MCF 10A (cell line): ENCODE measurements around the gene SBNO1. TPM values are rescaled to one million over a fixed set of nuclear protein-coding genes. Genes with fewer than 3 reads are reported as not detected.

Source experiments
- BruUV-seq: library from RNA; stranded (reverse); fragments of 400-500 nt; replicated peaks from 2 replicates; lab custom pipeline; 2021; lab: Mats Ljungman, UMichigan
- CTCF ChIA-PET: fragments of 300-600 bp; sonication (Branson Sonifier 250); formaldehyde crosslinking; extraction: SDS; loops from one replicate; lab custom pipeline; 2021; ENCODE audit warnings: antibody characterized with exemption, inconsistent platforms; lab: Yijun Ruan, JAX
- POLR2A ChIA-PET: fragments of 300-600, 350-650 bp; sonication (Branson Sonifier 250); formaldehyde crosslinking; extraction: SDS; loops from one replicate; lab custom pipeline; 2020; ENCODE audit warnings: antibody characterized with exemption, inconsistent platforms; lab: Yijun Ruan, JAX
- DNase-seq: peaks from one replicate; pipeline ENCODE4 v3.0.0-alpha.2; 2018; ENCODE audit not compliant: unreplicated experiment
- H3K27ac Mint-ChIP-seq: one replicate; pipeline ENCODE4 v1.8.0; 2022; ENCODE audit warnings: mild to moderate bottlenecking, low read depth, mixed read lengths; ENCODE audit not compliant: unreplicated experiment
- H3K27me3 Mint-ChIP-seq: one replicate; pipeline ENCODE4 v1.8.0; 2022; ENCODE audit warnings: mixed read lengths; ENCODE audit not compliant: insufficient read depth, unreplicated experiment
- H3K36me3 Mint-ChIP-seq: one replicate; pipeline ENCODE4 v1.8.0; 2022; ENCODE audit warnings: mild to moderate bottlenecking, moderate library complexity, mixed read lengths; ENCODE audit not compliant: insufficient read depth, unreplicated experiment
- H3K4me1 Mint-ChIP-seq: one replicate; pipeline ENCODE4 v1.8.0; 2022; ENCODE audit warnings: mixed read lengths; ENCODE audit not compliant: insufficient read depth, unreplicated experiment
- H3K4me3 Mint-ChIP-seq: one replicate; pipeline ENCODE4 v1.8.0; 2022; ENCODE audit warnings: mild to moderate bottlenecking, moderate library complexity, mixed read lengths; ENCODE audit not compliant: unreplicated experiment
- H3K9me3 Mint-ChIP-seq: one replicate; pipeline ENCODE4 v1.8.0; 2022; ENCODE audit warnings: mixed read lengths; ENCODE audit not compliant: unreplicated experiment
- CTCF ChIP-seq: fragments of 200-600 bp; IDR thresholded peaks from one replicate; pipeline ENCODE4 v1.8.0; 2022; ENCODE audit warnings: antibody characterized with exemption, mild to moderate bottlenecking; ENCODE audit not compliant: unreplicated experiment
- intact Hi-C: fragments of 100-400 bp; cut with micrococcal nuclease; formaldehyde crosslinking; loops from 2 replicates; pipeline ENCODE4 v1.14.1; 2022
- total RNA-seq: library from RNA; stranded (reverse); gene quantifications from 2 replicates; pipeline ENCODE4 v1.2.3, GENCODE V29; 2022

The SBNO1 gene
- total RNA-seq, 1 experiment from 2014 or later = 30.3 TPM

- H3K27me3 Mint-ChIP-seq = no peaks in the 10 kb centered on the region
- intact Hi-C loops = no loop called here
- DNase-seq = no peak
- peaks cover 33% of the 10 kb centered on the region for H3K36me3 Mint-ChIP-seq
- no TSS peak for BruUV-seq
- no peak overlapping the region for H3K4me3 Mint-ChIP-seq
- TF ChIP-seq CTCF = no peak
- ChIA-PET POLR2A (interaction anchor here (0.7 to 1.0 kb wide), 2 partner anchors 12 to 13 kb away, joined by 4 to 5 read pairs; partner anchors contain the start of gene MTRFR), CTCF (no interaction called here)
- H3K27ac Mint-ChIP-seq = no peak overlapping the region
- H3K4me1 Mint-ChIP-seq = peaks cover 17% of the 10 kb centered on the region
- H3K9me3 Mint-ChIP-seq = no peaks in the 10 kb centered on the region
Observed at GRCh38 chr12:123245678-123246077, 119.0 kb downstream of the SBNO1 start.

GRCh38 chr12:123243671-123244262 lies 120.9 kb downstream of the SBNO1 start:
- Mint-ChIP-seq H3K4me1 (peaks cover 12% of the 10 kb centered on the region), H3K4me3 (no peak overlapping the region), H3K9me3 (no peaks in the 10 kb centered on the region), H3K27me3 (no peaks in the 10 kb centered on the region), H3K36me3 (peaks cover 38% of the 10 kb centered on the region), H3K27ac (no peak overlapping the region)
- TF ChIP-seq CTCF = no peak
- ChIA-PET POLR2A (interaction anchor here (0.7 to 1.1 kb wide), 2 partner anchors 11 to 74 kb away, joined by 3 to 6 read pairs; partner anchors contain the start of genes MPHOSPH9 and MTRFR), CTCF (interaction anchor here (0.7 kb wide), 1 partner anchor 199 kb away, joined by 3 read pairs; no protein-coding TSS in a partner anchor)
- DNase-seq = no peak
- intact Hi-C loops = no loop called here
- BruUV-seq = no TSS peak

- CTCF ChIA-PET = interaction anchor here (0.5 to 1.1 kb wide), 8 partner anchors 9 to 471 kb away, joined by 3 to 6 read pairs (median 3); partner anchors contain the start of genes MPHOSPH9 and MTRFR
- BruUV-seq = no TSS peak
Observed at GRCh38 chr12:123242116-123242904, 122.3 kb downstream of the SBNO1 start.

More at GRCh38 chr12:123242116-123242904, 122.3 kb downstream of the SBNO1 start:
- Mint-ChIP-seq H3K36me3 (peaks cover 46% of the 10 kb centered on the region), H3K4me3 (no peak overlapping the region), H3K27ac (no peak overlapping the region), H3K4me1 (peaks cover 19% of the 10 kb centered on the region), H3K9me3 (no peaks in the 10 kb centered on the region), H3K27me3 (no peaks in the 10 kb centered on the region)
- DNase-seq = no peak
- POLR2A ChIA-PET = interaction anchor here (0.6 to 1.7 kb wide), 5 partner anchors 9 to 261 kb away, joined by 3 to 24 read pairs (median 3); partner anchors contain the start of genes MPHOSPH9 and MTRFR
- intact Hi-C loops = no loop called here
- TF ChIP-seq CTCF = no peak

Other genes starting within 250 kb of the SBNO1 start
- gene PITPNM2, start 213.8 kb downstream of the SBNO1 start, total RNA-seq = 7.2 and 10.5 TPM in 2 replicates
- 27.5 and 40.4 TPM in 2 replicates for gene MPHOSPH9, start 131.7 kb downstream of the SBNO1 start, total RNA-seq
- gene MTRFR, start 131.4 kb downstream of the SBNO1 start, total RNA-seq = 21.9 and 26.5 TPM in 2 replicates
- 84.6 and 88.6 TPM in 2 replicates for gene CDK2AP1, start 93.0 kb downstream of the SBNO1 start, total RNA-seq
- 113 and 116 TPM in 2 replicates for gene KMT5A, start 19.3 kb upstream of the SBNO1 start, total RNA-seq
- 2.6 and 3.0 TPM in 2 replicates for gene RILPL2, start 71.8 kb upstream of the SBNO1 start, total RNA-seq
- gene SNRNP35, start 93.3 kb upstream of the SBNO1 start, total RNA-seq = 18.0 and 24.7 TPM in 2 replicates
- gene RILPL1, start 168.9 kb upstream of the SBNO1 start, total RNA-seq = 21.5 and 22.9 TPM in 2 replicates
- 302 and 327 TPM in 2 replicates for gene TMED2, start 219.7 kb upstream of the SBNO1 start, total RNA-seq
- 28.4 and 30.5 TPM in 2 replicates for gene DDX55, start 237.3 kb upstream of the SBNO1 start, total RNA-seq